GM13977 (cell line): ENCODE data around the gene KASH5.

Experiments used
- DNase-seq: peaks from one replicate; pipeline ENCODE4 v3.0.0; 2012; ENCODE audit warnings: low spot score
- in situ Hi-C: fragments of 300-500 bp; cut with MboI; formaldehyde crosslinking; loops from one replicate; pipeline ENCODE4 v1.12.0; 2022; ENCODE audit warnings: low sequenced_read_pairs, low pct_unique_long_range_greater_than_20kb, mixed read lengths, inconsistent platforms; ENCODE audit not compliant: unreplicated experiment
- TF ChIP-seq, protein P1 (sequence below): IDR thresholded peaks from 2 replicates; pipeline ENCODE4 v1.5.1; 2012; ENCODE audit warnings: mild to moderate bottlenecking, control low read depth; ENCODE audit not compliant: insufficient read depth; ENCODE audit errors: extremely low read depth, missing control alignments

The KASH5 gene

DNA sequence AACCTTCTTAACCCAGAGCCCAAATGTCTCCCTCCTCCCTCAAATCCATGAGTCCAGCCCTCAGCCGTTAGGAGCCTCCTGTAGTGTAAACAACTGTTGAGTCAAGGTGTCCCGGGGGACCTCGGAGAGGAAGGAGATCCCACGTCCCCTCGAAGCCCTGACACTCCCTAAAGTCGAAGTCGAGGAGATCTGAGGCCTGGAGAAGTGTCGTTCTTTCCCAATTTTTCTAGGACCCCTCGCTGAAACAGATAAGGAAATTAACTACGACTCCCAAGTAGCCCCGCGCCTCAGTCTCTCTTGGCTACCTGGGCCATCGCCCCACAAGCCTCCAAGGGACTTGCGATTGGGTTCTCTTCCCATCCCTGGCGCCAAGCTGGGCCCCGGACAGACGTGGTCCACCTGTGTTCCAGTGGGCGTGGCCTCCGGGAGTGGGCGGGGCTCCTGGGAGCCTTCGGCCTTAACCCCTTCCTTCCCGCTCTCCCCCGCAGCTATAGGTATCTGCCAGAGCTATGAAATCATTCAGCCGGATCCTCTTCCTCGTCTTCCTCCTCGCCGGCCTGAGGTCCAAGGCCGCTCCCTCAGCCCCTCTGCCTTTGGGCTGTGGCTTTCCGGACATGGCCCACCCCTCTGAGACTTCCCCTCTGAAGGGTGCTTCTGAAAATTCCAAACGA is 38.0 kb downstream of the KASH5 start:
- DNase-seq, result peak; percentile 37
- in situ Hi-C loops, result no loop called here
- TF ChIP-seq, protein P1, sequence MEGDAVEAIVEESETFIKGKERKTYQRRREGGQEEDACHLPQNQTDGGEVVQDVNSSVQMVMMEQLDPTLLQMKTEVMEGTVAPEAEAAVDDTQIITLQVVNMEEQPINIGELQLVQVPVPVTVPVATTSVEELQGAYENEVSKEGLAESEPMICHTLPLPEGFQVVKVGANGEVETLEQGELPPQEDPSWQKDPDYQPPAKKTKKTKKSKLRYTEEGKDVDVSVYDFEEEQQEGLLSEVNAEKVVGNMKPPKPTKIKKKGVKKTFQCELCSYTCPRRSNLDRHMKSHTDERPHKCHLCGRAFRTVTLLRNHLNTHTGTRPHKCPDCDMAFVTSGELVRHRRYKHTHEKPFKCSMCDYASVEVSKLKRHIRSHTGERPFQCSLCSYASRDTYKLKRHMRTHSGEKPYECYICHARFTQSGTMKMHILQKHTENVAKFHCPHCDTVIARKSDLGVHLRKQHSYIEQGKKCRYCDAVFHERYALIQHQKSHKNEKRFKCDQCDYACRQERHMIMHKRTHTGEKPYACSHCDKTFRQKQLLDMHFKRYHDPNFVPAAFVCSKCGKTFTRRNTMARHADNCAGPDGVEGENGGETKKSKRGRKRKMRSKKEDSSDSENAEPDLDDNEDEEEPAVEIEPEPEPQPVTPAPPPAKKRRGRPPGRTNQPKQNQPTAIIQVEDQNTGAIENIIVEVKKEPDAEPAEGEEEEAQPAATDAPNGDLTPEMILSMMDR, result no peak

DNA sequence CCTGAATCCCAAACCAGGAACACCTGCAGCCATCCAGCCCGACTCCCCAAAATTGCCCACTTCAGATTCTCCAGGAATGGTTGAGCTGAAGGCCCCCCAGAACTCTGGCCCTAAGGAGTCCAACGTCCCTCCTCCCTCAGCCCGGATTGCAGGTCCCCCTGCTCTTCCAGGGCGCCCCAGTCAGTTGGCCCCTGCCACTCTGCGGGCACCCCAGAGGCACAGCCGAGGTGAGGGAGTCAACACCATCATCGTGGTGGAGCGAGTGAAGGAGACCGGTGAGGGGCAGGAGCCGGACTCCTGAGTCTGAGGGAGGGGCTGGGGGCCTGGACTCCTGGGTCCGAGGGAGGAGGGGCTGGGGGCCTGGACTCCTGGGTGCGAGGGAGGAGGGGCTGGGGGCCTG is 39.3 kb downstream of the KASH5 start:
- in situ Hi-C loops, result no loop called here
- DNase-seq, result no peak
- TF ChIP-seq, protein P1, result no peak

DNA sequence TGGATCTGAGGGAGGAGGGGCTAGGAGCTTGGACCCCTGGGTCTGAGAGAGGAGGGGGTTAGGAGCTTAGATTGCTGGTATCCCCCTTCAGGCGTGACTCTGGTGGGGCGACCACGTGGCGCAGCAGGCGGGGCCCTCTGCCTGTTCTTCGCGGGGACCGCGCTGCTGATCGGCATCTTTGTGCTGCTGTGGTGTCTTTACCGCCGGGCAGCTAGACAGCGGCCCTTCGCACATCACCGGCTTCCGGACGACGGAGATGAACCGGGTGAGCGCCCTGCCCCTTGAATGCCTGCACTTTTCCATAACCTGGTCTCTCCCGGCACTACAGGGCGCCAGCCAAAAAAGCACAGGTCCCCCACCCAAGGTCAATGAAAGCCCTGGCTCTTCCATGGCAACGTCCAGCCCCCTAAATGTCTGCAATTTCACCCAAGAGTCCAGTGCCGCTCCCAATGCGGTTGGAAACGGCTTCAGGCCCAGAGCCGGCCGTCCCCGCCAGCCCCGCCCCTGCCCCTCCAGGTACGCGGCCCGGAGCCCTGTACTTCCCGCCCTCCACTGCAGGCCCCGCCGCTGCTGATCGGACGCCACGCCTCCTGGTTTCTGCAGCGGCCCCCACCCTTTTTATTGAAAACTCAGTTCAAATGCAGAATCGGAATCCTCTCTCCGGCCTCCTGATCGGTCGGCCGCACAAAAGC is 40.0 kb downstream of the KASH5 start:
- in situ Hi-C loops, result no loop called here
- peak; percentile 74 for DNase-seq
- TF ChIP-seq, protein P1, result no peak

DNA sequence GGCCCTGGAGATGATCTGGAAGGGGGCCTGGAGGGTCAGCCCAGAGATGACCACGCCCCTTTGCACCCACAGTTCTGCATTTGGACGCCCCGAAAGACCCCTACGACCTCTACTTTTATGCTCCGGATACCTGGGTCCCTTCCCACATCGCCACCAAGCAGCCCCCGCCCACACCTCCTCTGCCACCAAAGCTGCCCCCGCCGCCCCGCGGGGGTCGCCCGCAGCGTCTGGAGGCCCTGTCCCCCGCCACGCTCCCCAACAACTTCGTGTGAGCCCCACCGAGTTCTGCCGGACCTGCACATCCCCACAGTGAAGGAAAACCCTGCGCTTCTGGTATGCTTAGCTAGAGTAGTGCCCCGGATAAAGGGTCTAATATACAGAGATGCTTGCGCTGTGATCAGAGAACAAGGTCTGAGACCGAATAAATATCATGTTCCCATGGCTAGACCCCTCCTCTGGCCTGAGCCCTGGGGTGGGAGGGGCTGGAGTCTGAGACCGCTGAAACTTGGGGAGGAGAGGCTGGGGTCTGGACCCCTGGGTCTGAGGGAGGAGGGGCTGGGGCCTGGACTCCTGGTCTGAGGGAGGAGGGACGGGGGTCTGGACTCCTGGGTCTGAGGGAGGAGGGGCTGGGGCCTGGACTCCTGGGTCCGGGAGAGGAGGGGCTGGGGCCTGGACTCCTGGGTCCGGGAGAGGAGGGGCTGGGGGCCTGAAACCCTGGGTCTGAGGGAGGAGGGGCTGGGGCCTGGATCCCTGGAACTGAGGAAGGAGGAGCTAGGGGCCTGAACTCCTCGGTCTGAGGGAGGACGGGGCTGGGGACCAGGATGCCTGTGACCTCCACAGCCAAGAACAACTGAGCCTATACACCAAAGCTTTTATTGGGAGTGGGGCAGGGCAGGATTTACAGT is 40.8 kb downstream of the KASH5 start:
- in situ Hi-C loops, result no loop called here
- no peak for DNase-seq
- TF ChIP-seq, protein P1, result no peak

DNA sequence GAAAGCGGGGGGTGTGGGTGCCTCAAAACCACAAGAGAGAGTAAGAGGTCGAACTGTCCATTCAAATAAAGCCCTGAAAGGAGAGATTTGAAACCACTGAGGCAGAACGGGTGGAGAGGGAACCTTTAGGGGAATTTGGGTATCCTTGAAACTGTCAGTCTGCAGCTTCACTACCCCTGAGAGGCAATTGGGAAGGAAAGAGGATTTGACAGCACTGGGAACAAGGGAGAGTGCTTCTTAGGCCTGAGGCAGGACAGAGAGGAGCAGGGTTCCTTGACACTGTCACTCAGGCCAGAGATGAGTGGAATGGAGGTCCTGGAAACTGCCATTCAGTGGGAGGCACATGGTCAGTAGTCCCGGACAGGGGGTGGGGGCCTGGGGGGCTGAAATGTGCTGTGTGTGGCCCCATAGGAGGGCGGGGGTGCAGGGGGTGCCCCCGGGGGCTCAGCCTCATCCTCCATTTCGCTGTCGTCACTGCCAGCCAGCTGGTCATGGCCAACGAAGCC is 42.2 kb downstream of the KASH5 start:
- no peak for DNase-seq
- TF ChIP-seq, protein P1, result no peak
- in situ Hi-C loops, result no loop called here

DNA sequence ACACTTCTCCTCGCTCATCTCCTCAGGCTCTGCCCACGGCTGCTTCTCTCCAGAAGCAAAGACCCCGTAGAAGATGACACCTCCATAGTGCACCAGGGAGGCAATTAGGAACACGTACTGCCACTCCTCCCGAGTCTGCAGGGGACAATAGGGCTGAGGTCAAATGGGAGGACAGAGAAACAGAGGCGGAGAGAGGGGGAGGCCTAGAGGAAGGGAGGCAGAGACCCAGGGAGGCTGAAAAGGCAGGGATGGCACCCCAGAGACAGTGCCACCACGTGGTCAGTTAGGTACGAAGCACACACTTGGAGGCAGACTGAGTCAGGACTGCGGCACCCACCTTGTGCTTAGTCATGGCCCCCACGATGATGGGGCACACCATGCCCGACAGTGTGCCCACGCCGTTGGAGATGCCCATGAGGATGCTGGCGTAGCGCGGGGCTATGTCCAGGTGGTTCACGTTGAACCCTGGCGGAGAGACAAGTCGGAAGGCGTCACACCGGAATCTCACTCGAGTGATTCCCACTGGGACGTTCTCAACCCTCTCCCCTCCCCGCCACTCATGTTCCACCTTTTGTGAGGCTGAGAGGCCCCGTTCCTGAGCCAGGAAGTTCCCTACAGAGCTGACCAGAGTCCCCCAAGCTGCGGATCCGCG is 42.8 kb downstream of the KASH5 start:
- in situ Hi-C loops, result no loop called here
- DNase-seq, result peak; percentile 68
- TF ChIP-seq, protein P1, result peak; percentile 59
